Anterior cingulate cortex (tissue), 58 donors: ENCODE measurements around the gene KDM4B.

Source experiments
- DNase-seq, 58 donors: peaks; one replicate each; lab custom pipeline; 2025; lab: John Stamatoyannopoulos, UW

KDM4B gene

GRCh38 chr19:5063873-5064645 is 95.1 kb downstream of the KDM4B start:
- no peak for DNase-seq

GRCh38 chr19:5064896-5065295 is 96.0 kb downstream of the KDM4B start:
- no peak for DNase-seq

GRCh38 chr19:5065663-5066093 is 96.8 kb downstream of the KDM4B start:
- DNase-seq, result no peak

GRCh38 chr19:5066768-5067167 is 97.9 kb downstream of the KDM4B start:
- DNase-seq, result no peak

- DNase-seq, result no peak
These were observed 98.8 kb downstream of the KDM4B start for GRCh38 chr19:5067678-5068077.

GRCh38 chr19:5068233-5069072 is 99.5 kb downstream of the KDM4B start:
- DNase-seq, result no peak

- peak in 6 of 58 donors; percentile 15 to 45 (median 26) for DNase-seq
These were observed 101.4 kb downstream of the KDM4B start for GRCh38 chr19:5070331-5070730.

GRCh38 chr19:5070930-5071329 is 102.0 kb downstream of the KDM4B start:
- DNase-seq, result no peak

GRCh38 chr19:5071579-5071978 is 102.7 kb downstream of the KDM4B start:
- DNase-seq, result no peak

GRCh38 chr19:5072115-5072514 is 103.2 kb downstream of the KDM4B start:
- no peak for DNase-seq

GRCh38 chr19:5073153-5073844 is 104.4 kb downstream of the KDM4B start:
- no peak for DNase-seq

- no peak for DNase-seq
These were observed 105.5 kb downstream of the KDM4B start for GRCh38 chr19:5074407-5074806.

GRCh38 chr19:5074830-5075394 is 106.0 kb downstream of the KDM4B start:
- no peak for DNase-seq

GRCh38 chr19:5075597-5075996 is 106.7 kb downstream of the KDM4B start:
- no peak for DNase-seq

GRCh38 chr19:5076440-5077208 is 107.7 kb downstream of the KDM4B start:
- no peak for DNase-seq

GRCh38 chr19:5077209-5077515 is 108.2 kb downstream of the KDM4B start:
- DNase-seq, result no peak

- peak in 10 of 58 donors; percentile 5 to 51 (median 26) for DNase-seq
These were observed 109.3 kb downstream of the KDM4B start for GRCh38 chr19:5078182-5078581.

- peak in 40 of 58 donors; percentile 3 to 71 (median 41) for DNase-seq
These were observed 109.8 kb downstream of the KDM4B start for GRCh38 chr19:5078666-5079065.

- peak in 1 of 58 donors; percentile 18 for DNase-seq
These were observed 110.3 kb downstream of the KDM4B start for GRCh38 chr19:5079071-5079774.
